Measurements from ENCODE around the gene SLC7A1.

GRCh38 chr13:29571876-29572570 is 23.5 kb downstream of the SLC7A1 start:
- TF ChIP-seq CTCF (IDR thresholded peaks at IDR 0.05) (no peak), POLR2A (IDR thresholded peaks at IDR 0.05) (no peak)
